ENCODE data around the gene ZNF451.
"Not testable (repeated sequence)": the region's sequence is repeated elsewhere in the genome, so short reads cannot be mapped to it uniquely, and the experiment has no call there.

ZNF451 gene

GRCh38 chr6:57089687-57090457 lies at the start of gene ZNF451:
Gene ZNF451 (plus strand): TSS chr6:57090188. CDS start chr6:57090254, 66 bp downstream.
- DNase-seq (ENCODE audit: low read depth, low spot score): peak; percentile 81

DNA sequence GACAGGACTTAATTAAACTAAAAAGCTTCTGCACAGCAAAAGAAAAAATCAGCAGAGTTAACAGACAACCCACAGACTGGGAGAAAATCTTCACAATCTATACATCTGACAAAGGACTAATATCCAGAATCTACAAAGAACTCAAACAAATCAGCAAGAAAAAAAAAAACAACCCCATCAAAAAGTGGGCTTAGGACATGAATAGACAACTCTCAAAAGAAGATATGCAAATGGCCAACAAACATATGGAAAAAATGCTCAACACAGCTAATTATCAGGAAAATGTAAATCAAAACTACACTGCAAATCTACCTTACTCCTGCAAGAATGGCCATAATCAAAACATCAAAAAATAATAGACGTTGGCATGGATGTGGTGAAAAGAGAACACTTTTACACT lies 45.9 kb upstream of the ZNF451 start:
- DNase-seq (ENCODE audit: low read depth, low spot score): not testable (repeated sequence)

- DNase-seq (ENCODE audit: low read depth, low spot score): no peak
Measured at GRCh38 chr6:57044568-57044967, 45.4 kb upstream of the ZNF451 start.

DNA sequence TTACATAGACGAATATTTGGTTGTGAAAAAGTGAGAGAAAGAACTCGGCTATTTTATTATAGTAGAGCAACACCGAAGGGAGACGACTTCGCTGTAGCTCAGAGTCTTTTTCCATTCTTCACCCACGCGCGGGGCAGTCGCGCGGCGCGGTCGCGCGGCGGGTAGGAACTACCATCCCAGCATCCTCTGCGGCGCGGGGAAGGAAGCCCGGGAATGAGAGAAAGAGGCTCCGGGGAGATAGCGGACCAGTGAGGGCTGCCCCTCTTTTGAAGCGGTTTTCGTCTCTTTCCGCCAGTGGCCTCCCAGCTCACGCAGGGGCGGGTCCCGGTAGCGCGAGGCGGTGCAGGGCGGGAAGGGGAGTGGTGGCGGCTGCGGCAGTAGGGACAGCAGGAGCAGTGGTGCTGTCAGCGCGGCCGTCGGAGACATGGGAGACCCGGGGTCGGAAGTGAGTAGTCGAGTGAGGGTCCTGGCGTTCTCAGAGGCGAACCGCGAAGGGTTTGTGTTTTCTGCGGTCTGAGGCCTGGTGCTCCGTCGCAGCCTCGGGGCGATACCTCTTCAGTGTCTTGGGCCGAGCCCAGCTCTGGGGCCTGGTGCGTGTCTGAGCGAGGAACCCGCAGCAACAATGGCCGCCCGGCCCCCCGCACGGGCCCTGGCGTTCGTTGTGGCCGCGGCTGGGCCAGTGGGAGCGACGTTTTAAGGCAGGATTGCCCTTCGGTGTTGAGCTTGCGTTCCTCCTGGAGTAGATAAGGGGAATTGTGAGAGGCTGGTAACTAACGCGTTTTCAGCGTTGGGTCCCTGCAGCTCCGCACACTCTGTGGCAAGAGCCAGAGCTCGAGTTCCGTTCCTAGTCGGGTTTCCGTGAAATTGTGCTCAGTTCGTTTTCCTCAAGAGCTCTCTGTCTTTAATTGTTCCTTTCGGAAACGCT lies 43.4 kb upstream of the ZNF451 start, which contains the start of gene KIAA1586:
KIAA1586 (plus strand) TSS at position 362 of the 925 bp plus-strand sequence; CDS start at position 425, 63 bp downstream.
- peak; percentile 55 for DNase-seq (ENCODE audit: low read depth, low spot score)

- not testable (repeated sequence) for DNase-seq (ENCODE audit: low read depth, low spot score)
Measured at GRCh38 chr6:57047257-57047585, 42.8 kb upstream of the ZNF451 start.

DNA sequence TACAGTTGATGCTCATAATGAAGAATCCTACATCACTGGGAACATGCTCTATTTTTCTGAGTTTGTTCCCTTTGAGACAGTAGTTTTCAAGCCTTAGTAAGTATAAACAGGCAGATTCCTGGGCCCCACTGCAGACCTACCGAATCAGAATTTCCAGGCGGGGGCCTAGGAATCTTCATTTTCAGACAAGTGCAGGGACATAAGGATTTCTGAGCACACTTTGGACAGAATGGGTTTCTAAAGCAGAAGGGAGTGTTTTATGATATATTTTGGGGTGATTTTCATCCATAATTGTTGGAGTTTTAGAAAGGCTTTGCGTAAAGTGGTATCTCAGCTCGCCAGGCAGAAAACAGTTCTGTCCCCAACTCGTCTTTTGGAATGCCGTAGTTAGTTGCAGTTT lies 42.1 kb upstream of the ZNF451 start:
- DNase-seq (ENCODE audit: low read depth, low spot score): not testable (repeated sequence)

- no peak for DNase-seq (ENCODE audit: low read depth, low spot score)
Measured at GRCh38 chr6:57048577-57048976, 41.4 kb upstream of the ZNF451 start.

DNA sequence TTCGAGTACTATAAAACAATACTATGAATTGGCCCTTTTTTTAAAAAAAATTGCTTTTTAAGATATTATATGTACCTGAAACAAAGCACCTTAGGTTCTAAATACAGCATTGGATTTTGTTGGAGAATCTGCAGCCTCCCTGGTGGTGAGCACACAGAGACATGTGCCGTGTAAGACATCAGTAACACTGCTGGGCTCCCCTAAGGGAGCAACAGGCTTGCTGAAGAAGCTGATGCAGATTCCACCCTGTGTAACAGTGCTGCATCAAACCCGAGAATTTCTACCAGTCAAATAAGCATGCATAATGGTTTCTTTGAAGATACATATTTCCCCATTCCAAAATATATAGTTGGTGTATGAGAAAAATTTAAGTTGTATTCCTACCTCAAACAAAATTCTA lies 26.1 kb upstream of the ZNF451 start:
- DNase-seq (ENCODE audit: low read depth, low spot score): no peak

- no peak for DNase-seq (ENCODE audit: low read depth, low spot score)
Measured at GRCh38 chr6:57064809-57065208, 25.2 kb upstream of the ZNF451 start.

- DNase-seq (ENCODE audit: low read depth, low spot score): peak; percentile 13
Measured at GRCh38 chr6:57068061-57068460, 21.9 kb upstream of the ZNF451 start.

DNA sequence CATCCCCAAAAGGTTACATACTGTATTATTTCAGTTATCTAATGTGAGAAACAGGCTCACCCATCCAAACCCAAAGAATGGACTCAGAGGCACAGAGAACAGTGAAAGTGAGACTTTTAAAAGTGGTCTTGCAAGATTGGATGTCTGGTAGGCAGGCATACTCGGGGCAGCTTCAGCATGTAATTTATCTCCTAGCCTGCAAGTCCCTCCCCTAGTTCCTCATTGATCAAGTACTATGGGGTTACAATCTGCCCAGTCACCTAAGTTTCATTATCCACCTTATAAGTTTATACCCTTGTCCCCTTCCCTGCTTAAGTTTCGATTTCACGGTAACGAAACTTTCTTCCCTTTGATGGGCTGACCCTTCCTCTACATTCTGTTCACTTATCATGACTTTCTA lies 20.8 kb upstream of the ZNF451 start:
- DNase-seq (ENCODE audit: low read depth, low spot score): no peak

- no peak for DNase-seq (ENCODE audit: low read depth, low spot score)
Measured at GRCh38 chr6:57069920-57070331, 20.1 kb upstream of the ZNF451 start.

- no peak for DNase-seq (ENCODE audit: low read depth, low spot score)
Measured at GRCh38 chr6:57072108-57072507, 17.9 kb upstream of the ZNF451 start.

- no peak for DNase-seq (ENCODE audit: low read depth, low spot score)
Measured at GRCh38 chr6:57074383-57074782, 15.6 kb upstream of the ZNF451 start.

DNA sequence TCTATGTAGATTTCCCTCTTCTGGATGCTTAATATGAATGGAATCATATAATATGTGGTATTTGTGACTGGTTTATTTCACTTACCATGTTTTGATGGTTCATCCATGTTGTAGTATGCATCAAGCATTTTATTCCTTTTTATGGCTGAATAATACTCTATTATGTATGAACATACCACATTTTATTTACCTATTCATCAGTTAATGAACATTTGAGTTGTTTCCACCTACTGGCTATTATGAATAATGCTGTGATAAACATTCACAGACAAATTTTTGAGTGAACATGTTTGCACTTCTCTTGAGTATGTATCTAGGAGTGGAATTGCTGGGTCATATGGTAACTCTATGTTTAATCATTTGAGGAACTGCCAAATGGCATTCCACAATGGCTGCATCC lies 14.9 kb upstream of the ZNF451 start:
- DNase-seq (ENCODE audit: low read depth, low spot score): no peak

- no peak for DNase-seq (ENCODE audit: low read depth, low spot score)
Measured at GRCh38 chr6:57078531-57079207, 11.3 kb upstream of the ZNF451 start.

GRCh38 chr6:57085471-57085870 lies 4.5 kb upstream of the ZNF451 start:
- no peak for DNase-seq (ENCODE audit: low read depth, low spot score)

DNA sequence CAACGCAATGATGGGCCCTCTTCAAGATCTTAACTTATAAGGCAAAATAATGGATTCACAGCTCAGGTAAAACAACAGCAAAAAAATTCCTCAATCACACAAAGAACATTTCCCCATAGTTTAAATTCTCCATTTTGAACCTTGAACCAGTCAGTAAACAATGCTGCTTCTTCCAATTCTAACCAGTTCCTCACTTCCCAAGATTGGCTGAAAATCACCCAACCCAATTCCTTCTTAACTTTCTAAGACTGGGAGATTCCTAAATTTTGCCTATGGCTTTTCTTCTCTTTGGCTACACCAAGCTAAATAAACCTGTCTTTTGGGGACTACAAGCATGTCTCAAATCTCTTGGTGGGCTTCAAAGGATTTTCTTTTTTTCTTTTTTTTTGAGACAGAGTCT lies 3.1 kb upstream of the ZNF451 start:
- no peak for DNase-seq (ENCODE audit: low read depth, low spot score)

- no peak for DNase-seq (ENCODE audit: low read depth, low spot score)
Measured at GRCh38 chr6:57087916-57088315, 2.1 kb upstream of the ZNF451 start.

DNA sequence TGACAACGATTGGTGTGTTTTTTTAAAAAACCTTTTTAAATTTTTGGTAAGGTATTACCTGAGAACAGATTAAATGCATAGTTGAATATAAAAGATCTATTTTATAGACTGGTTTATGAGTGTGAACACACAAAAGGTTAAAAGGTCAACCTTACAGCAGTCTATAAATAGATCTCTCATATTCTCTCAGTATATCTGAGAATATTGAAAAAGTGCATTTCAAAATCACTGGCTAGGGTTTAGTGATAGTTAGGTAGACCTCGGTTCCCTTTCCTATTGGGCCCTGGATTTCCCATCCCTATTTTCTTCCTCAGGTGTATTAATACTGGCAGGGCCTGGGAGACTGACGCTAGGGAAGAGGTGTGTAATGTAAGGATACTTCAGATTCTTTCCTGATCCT lies 723 bp upstream of the ZNF451 start:
- no peak for DNase-seq (ENCODE audit: low read depth, low spot score)

- not testable (repeated sequence) for DNase-seq (ENCODE audit: low read depth, low spot score)
Measured at GRCh38 chr6:57090458-57091067, 575 bp downstream of the ZNF451 start.

DNA sequence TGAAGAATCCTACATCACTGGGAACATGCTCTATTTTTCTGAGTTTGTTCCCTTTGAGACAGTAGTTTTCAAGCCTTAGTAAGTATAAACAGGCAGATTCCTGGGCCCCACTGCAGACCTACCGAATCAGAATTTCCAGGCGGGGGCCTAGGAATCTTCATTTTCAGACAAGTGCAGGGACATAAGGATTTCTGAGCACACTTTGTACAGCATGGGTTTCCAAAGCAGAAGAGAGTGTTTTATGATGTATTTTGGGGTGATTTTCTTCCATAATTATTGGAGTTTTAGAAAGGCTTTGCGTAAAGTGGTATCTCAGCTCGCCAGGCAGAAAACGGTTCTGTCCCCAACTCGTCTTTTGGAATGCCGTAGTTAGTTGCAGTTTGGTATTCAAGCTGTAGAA lies 1.4 kb downstream of the ZNF451 start:
- DNase-seq (ENCODE audit: low read depth, low spot score): not testable (repeated sequence)
